HG03521 (cell line): Measurements from ENCODE around the gene CDC42SE2.
"Not testable (repeated sequence)": the region's sequence is repeated elsewhere in the genome, so short reads cannot be mapped to it uniquely, and the experiment has no call there.

Source experiments
- ATAC-seq: cut with Tn5 transposase; IDR thresholded peaks from one replicate; pipeline ENCODE4 v1.9.1; 2021; ENCODE audit warnings: mild to moderate bottlenecking, moderate library complexity; ENCODE audit not compliant: unreplicated experiment

Gene CDC42SE2

DNA sequence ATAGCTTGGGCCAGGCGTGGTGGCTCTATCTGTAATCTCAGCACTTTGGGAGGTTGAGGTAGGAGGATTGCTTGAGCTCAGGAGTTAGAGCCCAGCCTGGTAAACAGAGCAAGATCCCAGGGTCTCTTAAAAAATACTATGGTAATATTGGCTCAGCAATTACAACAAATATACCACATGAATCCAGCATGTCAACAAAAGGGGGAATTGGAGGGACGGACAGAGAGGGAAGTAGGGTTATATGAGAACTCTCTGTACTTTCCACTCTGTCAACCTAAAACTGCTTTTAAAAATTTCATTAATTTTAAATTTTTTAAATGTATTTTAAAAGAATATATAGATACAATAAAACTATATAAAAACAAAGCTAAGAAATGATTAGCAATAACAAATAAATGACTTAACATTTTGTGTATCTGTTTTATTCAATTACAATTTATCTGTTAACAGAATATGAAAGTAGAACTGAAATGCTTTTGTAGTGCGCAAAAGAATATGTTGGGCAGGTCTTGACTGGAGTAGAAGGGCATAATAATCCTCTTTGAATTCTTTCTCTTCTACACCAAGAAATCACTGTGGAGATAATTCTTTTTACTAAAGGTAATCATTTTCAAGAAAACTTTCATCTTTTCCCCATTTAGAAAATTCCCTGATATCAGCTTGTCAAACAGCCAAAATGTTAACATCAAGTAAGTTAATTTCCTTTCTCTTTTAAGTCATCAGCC lies 12.9 kb upstream of the CDC42SE2 start:
- ATAC-seq = no peak

GRCh38 chr5:131252824-131253171 lies 11.1 kb upstream of the CDC42SE2 start:
- peak; percentile 84 for ATAC-seq

- ATAC-seq = not testable (repeated sequence)
Measured at GRCh38 chr5:131254025-131254424, 9.8 kb upstream of the CDC42SE2 start.

- no peak for ATAC-seq
Measured at GRCh38 chr5:131254741-131255140, 9.1 kb upstream of the CDC42SE2 start.

DNA sequence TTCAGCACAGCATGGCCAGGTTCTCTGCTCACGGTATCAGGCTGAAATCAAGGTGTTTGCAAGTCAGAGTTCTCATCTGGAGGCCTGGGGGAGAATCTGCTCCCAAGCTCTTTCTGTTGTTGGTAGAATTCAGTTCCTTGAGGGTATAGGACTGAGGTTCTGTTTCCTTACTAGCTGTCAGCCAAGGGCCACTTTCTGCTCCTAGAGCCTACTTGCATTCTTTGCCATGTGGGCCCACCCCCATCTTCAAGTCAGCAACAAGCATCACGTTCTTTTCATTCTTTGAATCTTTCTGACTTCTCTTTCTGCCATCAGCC lies 7.4 kb upstream of the CDC42SE2 start:
- ATAC-seq = no peak

DNA sequence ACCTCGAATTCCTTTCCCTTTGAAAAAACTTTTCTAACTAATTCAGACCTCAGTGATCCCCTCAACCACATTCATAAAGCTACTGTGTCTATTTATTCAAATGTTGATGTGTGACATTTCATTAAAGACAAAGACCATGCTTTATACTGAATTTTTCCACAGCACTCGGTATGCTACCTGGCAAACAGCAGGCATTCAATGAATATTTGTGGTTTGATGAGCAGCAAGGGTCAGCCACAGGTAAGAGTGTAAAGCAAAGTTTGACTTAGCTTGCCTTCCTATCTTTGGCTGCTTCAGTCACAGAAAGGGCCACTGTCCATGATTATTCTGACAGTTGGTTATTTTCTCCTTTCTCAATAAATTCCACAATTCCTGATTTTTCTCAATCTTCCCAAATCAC lies 5.1 kb upstream of the CDC42SE2 start:
- ATAC-seq = no peak

DNA sequence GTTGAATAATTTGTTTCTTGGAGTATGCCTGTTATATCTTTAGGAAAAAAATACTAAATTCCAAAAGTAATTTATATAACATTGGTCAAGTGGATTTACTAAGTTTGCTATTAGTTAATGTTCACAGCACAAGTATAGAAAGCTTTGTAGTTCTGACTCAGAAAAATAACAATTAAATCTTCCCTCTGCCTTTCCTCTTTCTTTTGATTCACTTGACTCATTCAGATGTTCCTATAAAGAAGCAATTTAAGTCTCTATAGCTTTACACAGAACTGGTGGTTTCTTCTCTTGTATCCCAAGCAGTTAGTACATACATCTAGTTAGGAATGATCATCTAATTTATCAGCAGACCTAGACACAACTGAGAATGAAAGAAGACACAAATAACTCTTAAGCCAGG lies 4.5 kb upstream of the CDC42SE2 start:
- no peak for ATAC-seq

GRCh38 chr5:131260895-131261294 lies 3.0 kb upstream of the CDC42SE2 start:
- no peak for ATAC-seq

DNA sequence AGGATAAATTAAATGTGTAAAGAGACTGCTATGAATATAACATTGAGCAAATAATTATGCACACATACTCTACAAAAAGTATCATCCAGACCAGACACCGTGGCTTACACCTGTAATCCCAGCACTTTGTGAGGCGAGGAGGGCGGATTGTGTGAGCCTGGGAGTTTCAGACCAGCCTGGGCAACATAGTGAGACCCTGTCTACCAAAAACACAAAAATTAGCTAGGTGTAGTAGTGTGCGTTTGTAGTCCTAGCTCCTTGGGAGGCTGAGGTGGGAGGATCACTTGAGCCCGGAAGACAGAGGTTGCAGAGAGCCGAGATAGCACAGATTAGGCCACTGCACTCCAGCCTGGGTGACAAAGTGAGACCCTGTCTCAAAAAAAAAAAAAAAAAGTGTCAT lies 2.4 kb upstream of the CDC42SE2 start:
- no peak for ATAC-seq

DNA sequence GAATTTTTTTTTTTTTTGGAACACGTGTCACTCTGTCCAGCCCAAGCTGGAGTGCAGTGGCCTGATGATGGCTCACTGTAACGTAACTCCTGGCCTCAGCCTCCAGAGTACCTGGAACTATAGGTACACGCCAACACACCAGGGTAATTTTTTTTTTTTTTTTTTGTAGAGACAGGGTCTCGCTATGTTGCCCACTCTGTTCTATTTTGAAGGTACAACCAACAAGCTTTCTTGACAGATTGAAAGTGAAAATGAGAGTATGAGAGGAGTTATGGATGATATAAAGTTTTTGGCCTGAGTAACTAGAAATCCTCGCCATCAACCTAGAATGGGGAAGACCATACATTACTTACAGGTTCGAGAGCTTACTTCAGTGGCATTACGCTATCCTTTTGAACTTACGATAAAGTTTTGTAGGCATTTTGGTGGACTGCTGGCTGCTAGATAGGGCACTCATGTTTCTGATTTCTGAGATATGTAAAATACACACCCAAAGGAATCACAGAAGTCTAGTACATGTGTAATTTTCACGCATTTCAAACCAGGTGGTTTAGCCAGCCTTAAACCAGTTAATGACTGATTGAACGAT lies 806 bp upstream of the CDC42SE2 start:
- ATAC-seq = peak; percentile 14

DNA sequence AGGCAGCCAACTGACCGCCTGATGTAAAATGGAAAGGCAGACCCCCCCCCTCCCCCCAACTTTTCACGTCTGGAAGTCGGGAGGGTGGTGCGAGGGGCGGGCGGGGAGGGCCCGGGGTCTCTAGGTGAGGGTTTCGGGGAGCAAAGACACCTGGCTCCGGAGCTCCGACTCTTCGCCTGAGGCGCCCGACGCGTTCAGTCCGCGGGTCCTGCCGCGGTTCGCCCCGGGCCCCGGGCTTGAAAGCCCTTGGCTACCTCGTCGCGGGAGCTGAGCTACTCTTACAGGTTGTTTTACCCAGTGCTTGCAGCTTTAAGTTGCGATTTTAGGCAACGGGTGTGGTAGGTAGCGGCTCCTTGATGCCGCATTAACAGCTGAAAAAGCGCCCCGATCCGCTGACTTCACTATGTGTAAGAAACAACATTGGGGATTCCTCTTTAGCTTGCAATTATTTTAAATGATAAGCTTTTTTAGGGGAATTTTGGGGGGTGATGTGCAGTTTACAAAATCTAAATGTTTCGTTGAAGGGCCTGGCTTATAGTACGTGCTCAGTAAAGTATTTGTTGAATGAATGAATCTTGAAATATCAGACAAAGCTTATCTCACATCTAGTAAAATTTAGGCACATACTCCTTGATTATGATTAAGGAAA lies 722 bp downstream of the CDC42SE2 start:
- ATAC-seq = no peak

- peak; percentile 20 for ATAC-seq
Measured at GRCh38 chr5:131265311-131265803, 1.5 kb downstream of the CDC42SE2 start.

- ATAC-seq = no peak
Measured at GRCh38 chr5:131266370-131267060, 2.7 kb downstream of the CDC42SE2 start.

DNA sequence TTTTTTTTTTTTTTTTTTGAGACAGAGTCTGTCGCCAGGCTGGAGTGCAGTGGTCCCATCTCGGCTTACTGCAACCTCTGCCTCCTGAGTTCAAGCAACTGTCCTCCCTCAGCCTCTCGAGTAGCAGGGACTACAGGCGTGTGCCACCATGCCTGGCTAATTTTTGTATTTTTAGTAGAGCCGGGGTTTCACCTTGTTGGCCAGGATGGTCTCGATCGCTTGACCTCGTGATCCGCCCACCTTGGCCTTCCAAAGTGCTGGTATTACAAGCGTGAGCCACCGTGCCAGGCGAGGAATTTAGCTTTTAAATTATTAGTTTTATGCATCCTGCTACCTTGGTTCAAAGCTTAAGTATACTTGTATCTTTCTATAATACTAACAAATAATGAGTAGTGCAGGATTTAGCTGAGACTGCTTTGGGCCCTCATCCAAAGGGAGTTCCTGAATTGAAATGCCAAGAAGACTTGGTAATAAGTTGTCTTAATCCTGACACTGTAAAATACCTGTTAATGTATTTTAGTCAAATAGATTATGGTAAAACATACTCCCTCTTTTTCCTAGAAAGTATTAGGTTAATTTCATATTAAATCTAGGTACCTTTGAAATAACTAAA lies 5.0 kb downstream of the CDC42SE2 start:
- no peak for ATAC-seq

- ATAC-seq = no peak
Measured at GRCh38 chr5:131270809-131271208, 7.0 kb downstream of the CDC42SE2 start.

GRCh38 chr5:131271888-131272287 lies 8.0 kb downstream of the CDC42SE2 start:
- not testable (repeated sequence) for ATAC-seq

DNA sequence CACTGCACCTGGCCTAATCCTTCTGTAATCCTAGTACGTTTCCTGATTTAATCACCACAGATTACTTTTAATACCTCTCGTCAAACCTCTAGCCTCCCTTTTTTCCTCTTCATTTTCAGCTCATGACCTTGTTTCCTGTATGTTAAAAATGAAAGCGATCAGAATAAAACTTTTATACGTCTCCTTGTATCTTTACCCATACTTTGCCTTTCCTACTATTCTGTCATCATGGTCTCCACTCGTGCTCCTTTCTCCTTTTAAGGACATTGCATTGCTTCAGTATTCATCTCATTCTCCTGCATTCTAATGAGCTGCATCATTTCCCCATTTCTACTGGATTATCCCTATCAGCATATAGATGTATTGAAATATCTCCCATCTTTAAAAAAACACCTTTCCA lies 8.5 kb downstream of the CDC42SE2 start:
- no peak for ATAC-seq

DNA sequence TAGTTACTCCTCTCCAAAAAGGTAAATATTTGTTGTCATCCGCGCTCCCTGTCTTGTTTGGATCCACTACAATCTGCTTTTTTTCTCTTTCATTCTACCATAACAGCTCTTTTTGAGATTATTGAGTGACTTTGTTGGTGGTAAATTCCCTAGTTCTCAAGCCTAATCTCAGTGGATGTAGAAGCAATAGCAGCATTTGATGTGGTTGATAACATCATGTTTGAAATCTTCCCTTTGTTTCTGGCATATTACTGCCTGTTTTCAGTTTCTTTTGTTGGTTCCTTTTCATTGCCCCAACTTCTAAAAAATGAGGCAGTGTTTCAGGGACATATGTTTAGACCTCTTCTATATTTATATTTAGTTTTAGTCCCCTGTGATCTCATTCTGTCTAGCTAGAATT lies 8.9 kb downstream of the CDC42SE2 start:
- ATAC-seq = no peak

DNA sequence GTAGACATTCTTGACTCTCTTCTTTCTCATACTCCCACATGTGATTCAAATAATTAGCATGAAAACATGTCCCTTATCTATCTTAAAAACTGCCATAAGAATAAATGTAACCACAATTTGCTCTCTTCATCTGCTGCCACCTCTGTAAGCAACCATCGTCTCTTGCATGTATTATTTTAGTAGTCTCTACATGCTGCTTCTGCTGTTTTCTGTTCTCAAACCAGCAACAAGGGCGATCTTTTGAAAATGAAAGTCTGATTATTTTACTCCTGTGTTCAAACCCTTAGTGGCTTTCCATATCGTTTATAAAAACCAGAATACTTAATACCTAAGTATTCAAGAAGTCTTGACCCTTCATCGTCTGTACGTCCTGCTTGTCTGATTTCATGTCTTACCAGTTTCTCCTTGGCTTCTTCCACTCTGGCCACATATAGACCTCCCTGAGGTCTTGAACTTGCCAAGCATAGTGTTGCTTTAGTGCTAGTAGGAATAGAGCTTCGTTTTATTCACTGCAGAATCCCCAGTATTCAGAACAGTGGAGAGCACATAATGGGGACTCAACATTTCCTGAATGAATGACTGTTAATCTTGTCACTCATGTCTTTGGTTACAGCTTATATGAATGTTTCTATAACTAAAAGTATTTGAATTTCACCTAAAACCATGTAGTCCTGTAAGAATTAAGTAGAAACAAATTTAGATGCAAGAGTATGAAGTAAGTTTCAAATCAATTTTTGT lies 10.6 kb downstream of the CDC42SE2 start:
- ATAC-seq = no peak

GRCh38 chr5:131276072-131276471 lies 12.2 kb downstream of the CDC42SE2 start:
- ATAC-seq = no peak

DNA sequence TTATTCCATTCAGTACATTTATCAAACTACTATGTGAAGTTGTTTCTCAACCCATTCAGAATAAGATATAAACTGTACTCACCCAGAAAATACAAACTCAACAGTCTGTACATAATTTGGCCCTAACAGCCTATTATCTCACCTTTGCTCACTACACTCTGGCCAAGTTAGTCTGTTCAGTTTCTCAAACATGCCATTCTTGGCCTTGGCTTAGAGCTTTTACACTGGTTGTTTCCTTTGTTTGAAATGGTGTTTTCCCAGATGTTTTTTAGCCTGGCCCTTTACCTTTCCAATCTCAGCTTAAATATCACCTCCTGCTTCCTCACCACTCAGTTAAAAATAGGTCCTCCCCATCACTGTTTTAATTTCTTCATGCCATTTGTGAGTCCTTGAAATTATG lies 13.6 kb downstream of the CDC42SE2 start:
- ATAC-seq = no peak
